ENCODE measurements around the gene CCNQ. TPM values are rescaled to one million over a fixed set of nuclear protein-coding genes. Genes with fewer than 3 reads are reported as not detected.

The CCNQ gene
- total and polyA plus RNA-seq, 8 donors = 6.7 to 32.1 (median 8.5) TPM

DNA sequence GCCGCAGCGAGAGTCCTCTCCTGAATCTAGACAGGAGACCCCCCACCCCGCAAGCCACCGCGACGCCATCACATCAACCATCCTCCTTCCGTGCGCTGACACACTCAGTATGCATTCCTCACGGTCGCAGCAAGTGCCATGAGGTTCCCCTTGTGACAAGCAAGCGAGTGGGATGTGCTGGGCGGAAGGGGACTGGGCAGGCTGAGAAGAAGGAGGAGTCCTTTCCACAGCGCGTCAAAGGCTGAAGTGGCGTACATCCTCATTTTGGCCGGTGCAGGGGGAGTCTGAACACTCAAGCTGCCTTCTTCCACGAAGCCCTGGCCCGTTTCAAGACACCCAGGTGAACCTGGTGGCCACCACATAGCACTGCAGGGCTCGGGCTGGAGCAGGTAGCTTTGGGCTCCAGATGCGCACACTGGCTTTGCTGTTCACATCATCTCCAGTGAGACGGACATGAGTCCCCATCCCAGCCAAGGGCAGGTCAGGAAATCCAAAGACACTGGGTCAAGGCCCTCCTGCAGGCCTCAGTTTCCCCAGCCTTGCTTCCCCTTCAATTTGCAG lies 30.4 kb downstream of the CCNQ start:
- H3K9me3 ChIP-seq = no peaks in the 10 kb centered on the region
- no peak overlapping the region for H3K4me3 ChIP-seq
- TF ChIP-seq, protein P1, sequence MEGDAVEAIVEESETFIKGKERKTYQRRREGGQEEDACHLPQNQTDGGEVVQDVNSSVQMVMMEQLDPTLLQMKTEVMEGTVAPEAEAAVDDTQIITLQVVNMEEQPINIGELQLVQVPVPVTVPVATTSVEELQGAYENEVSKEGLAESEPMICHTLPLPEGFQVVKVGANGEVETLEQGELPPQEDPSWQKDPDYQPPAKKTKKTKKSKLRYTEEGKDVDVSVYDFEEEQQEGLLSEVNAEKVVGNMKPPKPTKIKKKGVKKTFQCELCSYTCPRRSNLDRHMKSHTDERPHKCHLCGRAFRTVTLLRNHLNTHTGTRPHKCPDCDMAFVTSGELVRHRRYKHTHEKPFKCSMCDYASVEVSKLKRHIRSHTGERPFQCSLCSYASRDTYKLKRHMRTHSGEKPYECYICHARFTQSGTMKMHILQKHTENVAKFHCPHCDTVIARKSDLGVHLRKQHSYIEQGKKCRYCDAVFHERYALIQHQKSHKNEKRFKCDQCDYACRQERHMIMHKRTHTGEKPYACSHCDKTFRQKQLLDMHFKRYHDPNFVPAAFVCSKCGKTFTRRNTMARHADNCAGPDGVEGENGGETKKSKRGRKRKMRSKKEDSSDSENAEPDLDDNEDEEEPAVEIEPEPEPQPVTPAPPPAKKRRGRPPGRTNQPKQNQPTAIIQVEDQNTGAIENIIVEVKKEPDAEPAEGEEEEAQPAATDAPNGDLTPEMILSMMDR (IDR thresholded peaks at IDR 0.05) = no peak
- WGBS, 2 donors = 76 to 77% methylated on average over 21 of the region's 21 CpGs
- no peak for FAIRE-seq
- H3K27me3 ChIP-seq = peaks cover 0 to under 1% (median 0%) of the 10 kb centered on the region in 4 donors
- no peak overlapping the region for H3K27ac ChIP-seq
- intact Hi-C loops (cut with DNase I) = no loop called here
- ATAC-seq = no peak
- H3K36me3 ChIP-seq = no peaks in the 10 kb centered on the region
- H3K4me1 ChIP-seq = no peaks in the 10 kb centered on the region
- DNase-seq = no peak

DNA sequence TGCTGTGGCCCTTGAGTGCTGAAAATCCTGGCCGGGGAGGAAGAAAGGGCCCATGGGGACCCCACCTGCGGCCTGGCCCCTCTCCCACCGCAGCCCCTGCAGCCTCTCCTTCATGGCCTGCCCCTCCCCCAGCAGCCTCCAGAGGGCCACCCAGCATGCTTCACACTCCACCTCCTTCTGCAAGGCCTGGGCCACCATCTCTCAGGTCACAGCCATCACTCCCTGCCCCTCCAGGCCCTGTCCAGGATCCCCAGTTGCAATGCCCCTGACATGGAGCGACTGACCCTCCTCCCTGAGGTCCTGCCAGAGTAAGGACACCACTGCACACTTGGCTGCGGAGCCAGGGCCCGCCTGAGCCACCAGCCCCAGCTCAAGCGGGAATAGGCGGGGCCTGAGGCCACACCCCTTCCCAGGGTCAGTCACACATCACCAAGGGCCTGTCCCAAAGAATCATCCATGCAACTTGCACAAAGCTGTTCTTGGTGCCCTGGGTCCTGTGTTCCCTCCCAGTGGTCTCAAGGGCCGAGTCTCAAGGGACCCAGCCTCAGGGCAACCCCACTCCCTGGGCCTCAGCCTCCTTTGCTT lies 32.9 kb downstream of the CCNQ start:
- H3K9me3 ChIP-seq = no peaks in the 10 kb centered on the region
- no peaks in the 10 kb centered on the region for H3K4me1 ChIP-seq
- DNase-seq = no peak
- no peak overlapping the region for H3K27ac ChIP-seq
- WGBS, 2 donors = 80 to 81% methylated on average over 9 of the region's 9 CpGs
- intact Hi-C loops (cut with DNase I) = no loop called here
- H3K36me3 ChIP-seq = no peaks in the 10 kb centered on the region
- TF ChIP-seq, protein P1 (IDR thresholded peaks at IDR 0.05) = no peak
- no peak for FAIRE-seq
- ATAC-seq = no peak
- peaks cover 0 to 6% (median 0%) of the 10 kb centered on the region in 4 donors for H3K27me3 ChIP-seq
- no peak overlapping the region for H3K4me3 ChIP-seq

DNA sequence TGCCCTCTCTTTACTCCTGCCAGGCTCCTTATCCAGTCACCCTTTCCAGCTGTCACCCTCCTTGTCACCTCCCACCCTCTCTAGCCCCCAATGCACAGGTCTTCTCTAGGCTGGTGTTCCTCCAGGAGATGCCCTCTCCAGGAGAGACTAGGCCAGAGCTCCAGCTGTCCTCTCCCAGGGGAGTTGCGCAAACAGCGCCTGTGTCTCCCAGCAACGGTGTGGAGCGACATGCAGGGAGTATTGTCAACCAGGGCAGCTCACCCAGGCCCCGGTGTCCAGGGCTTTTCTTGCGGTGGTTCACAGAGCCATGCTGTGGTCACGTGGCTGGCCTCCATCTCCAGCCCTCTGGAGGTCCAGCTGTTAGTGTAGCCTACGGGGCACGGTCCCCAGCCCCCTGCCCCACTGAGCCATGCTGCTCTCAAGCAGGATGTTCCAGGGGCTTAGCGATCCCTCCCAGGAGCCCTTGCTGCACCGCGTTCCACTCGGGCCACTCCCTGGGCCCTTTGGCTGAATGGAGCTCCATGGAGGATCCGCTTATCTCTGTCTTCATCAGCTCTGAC lies 34.8 kb downstream of the CCNQ start:
- peak in 2 of 4 donors; percentile 67 to 76 for ATAC-seq
- no peak overlapping the region for H3K4me3 ChIP-seq
- no peaks in the 10 kb centered on the region for H3K36me3 ChIP-seq
- no peak for FAIRE-seq
- TF ChIP-seq, protein P1 (IDR thresholded peaks at IDR 0.05) = no peak
- no peak overlapping the region for H3K27ac ChIP-seq
- 75% methylated on average over 14 of the region's 14 CpGs for WGBS, 2 donors
- H3K4me1 ChIP-seq = no peaks in the 10 kb centered on the region
- peaks cover 0 to 6% (median 0%) of the 10 kb centered on the region in 4 donors for H3K27me3 ChIP-seq
- intact Hi-C loops (cut with DNase I) = no loop called here
- no peaks in the 10 kb centered on the region for H3K9me3 ChIP-seq
- peak in 1 of 6 donors; percentile 11 for DNase-seq

DNA sequence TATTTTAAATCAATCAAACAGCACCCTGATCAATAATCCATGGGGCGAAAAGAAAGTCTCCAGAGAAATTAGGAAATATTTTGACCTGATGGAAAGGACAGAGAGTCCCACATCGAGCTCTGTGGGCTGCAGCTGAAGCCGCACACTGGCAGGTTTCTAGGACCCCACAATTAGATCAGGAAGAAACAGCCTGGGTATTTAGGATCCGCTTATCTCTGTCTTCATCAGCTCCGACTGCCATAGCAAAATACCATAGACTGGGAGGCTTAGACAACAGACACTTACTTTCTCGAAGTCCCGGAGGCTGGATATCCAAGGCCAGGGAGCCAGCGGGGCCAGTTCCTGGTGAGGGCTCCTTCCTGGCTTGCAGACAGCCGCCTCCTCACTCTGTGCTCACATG lies 36.4 kb downstream of the CCNQ start:
- 92 to 94% methylated on average over 9 of the region's 9 CpGs for WGBS, 2 donors
- TF ChIP-seq, protein P1 (IDR thresholded peaks at IDR 0.05) = no peak
- no peaks in the 10 kb centered on the region for H3K9me3 ChIP-seq
- ATAC-seq (no peak), FAIRE-seq (no peak), DNase-seq (no peak)
- no peak overlapping the region for H3K27ac ChIP-seq
- intact Hi-C loops (cut with DNase I) = no loop called here
- H3K4me3 ChIP-seq = no peak overlapping the region
- H3K36me3 ChIP-seq = no peaks in the 10 kb centered on the region
- peaks cover 0 to 6% (median 0%) of the 10 kb centered on the region in 4 donors for H3K27me3 ChIP-seq
- H3K4me1 ChIP-seq = no peaks in the 10 kb centered on the region

DNA sequence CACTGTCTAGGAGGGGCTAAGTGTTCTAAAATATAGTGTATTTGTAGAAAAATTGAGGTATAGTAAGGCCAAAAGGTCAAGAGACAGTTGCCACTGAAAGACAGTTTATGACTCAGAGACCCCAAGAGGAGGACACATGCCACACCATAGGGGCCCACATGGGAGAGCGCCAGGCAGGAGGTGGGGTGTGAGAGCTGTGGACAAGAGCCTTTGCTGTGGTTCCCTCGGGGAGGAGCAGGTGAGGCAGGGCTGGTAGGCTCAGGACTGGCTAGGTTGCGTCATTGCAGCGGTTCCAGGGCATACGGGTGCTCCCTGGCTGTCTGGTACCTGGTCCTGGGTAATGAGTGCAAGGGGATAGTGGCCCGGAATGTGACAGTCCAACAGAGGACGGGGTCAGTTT lies 37.6 kb downstream of the CCNQ start:
- DNase-seq (no peak), FAIRE-seq (no peak), ATAC-seq (no peak)
- no peaks in the 10 kb centered on the region for H3K36me3 ChIP-seq
- 73 to 82% methylated on average over 7 of the region's 7 CpGs for WGBS, 2 donors
- H3K4me3 ChIP-seq = no peak overlapping the region
- TF ChIP-seq, protein P1 (IDR thresholded peaks at IDR 0.05) = no peak
- H3K4me1 ChIP-seq = no peaks in the 10 kb centered on the region
- no peak overlapping the region for H3K27ac ChIP-seq
- H3K9me3 ChIP-seq = no peaks in the 10 kb centered on the region
- H3K27me3 ChIP-seq = peaks cover 0 to 6% (median 0%) of the 10 kb centered on the region in 4 donors
- intact Hi-C loops (cut with DNase I) = no loop called here

Data from pancreas (tissue), 10 donors.